ENCODE data around the gene RAD51.

DNA sequence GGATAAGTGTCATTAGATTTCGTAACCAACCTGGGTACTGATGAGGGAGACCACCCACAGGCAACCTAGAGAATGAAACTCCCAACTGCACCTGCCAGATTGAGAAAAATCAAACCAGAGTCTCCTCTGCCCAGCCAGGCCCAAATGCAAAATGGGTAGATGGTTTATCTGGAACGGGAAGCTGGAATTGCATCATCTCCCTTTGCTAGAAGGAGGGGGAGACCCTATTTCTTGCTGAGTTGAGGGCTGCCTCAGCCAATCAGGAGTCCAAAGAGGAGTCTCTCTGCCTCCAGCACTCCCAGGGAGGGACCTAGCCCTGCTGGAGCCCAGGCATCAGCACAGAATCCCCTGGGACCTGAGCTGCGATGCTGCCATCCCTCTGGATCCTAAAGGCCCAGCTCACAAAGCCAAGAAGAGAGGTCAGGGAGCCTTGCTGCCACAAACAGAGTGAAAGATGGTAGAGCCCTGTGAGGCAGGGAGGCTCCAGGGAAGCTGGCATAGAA lies 52.0 kb downstream of the RAD51 start:
- TF ChIP-seq ZNF274 (IDR thresholded peaks at IDR 0.05; ENCODE audit: low read depth, low read length) = no peak
- TF ChIP-seq YY1 (IDR thresholded peaks at IDR 0.05; ENCODE audit: insufficient read depth, insufficient read length) = no peak
- TF ChIP-seq SUZ12 (IDR thresholded peaks at IDR 0.05; ENCODE audit: extremely low read depth, insufficient read depth, insufficient read length) = no peak
